SK-N-SH treated with all-trans-retinoic acid at 6 μM for 48 hours (cell line): ENCODE results near the gene GPATCH2L.

Experiments
- ARNTL ChIP-seq: fragments of 450-650 bp; formaldehyde crosslinking; IDR thresholded peaks from 2 replicates; pipeline ENCODE4 v1.5.0; 2020; ENCODE audit warnings: low read depth, mild to moderate bottlenecking, moderate library complexity, borderline replicate concordance
- GLIS3 ChIP-seq: fragments of 250-450 bp; sonication (Bioruptor Pico); IDR thresholded peaks from 2 replicates; pipeline ENCODE4 v1.5.0; 2020; ENCODE audit warnings: mild to moderate bottlenecking, moderate library complexity
- ISL1 ChIP-seq: fragments of 250-450 bp; sonication (Bioruptor Pico); IDR thresholded peaks from 2 replicates; pipeline ENCODE4 v2.1.2; 2022; ENCODE audit warnings: mild to moderate bottlenecking, moderate library complexity
- POU6F1 ChIP-seq: fragments of 250-450 bp; sonication (Bioruptor Pico); IDR thresholded peaks from 2 replicates; pipeline ENCODE4 v1.8.0; 2021; ENCODE audit warnings: low read depth, mild to moderate bottlenecking, moderate library complexity, borderline replicate concordance
- PPARA ChIP-seq: fragments of 250-450 bp; sonication (Bioruptor Pico); IDR thresholded peaks from 2 replicates; pipeline ENCODE4 v1.5.0; 2020; ENCODE audit warnings: mild to moderate bottlenecking, borderline replicate concordance
- RARB ChIP-seq: fragments of 250-450 bp; sonication (Bioruptor Pico); IDR thresholded peaks from 2 replicates; pipeline ENCODE4 v1.8.0; 2021; ENCODE audit warnings: mild to moderate bottlenecking, moderate library complexity
- ZFP30 ChIP-seq: fragments of 450-650 bp; formaldehyde crosslinking; IDR thresholded peaks from 2 replicates; pipeline ENCODE4 v1.5.0; 2022; ENCODE audit warnings: mild to moderate bottlenecking, moderate library complexity
- ZNF565 ChIP-seq: fragments of 450-650 bp; formaldehyde crosslinking; conservative IDR thresholded peaks from 2 replicates; pipeline ENCODE4 v1.5.0; 2020; ENCODE audit warnings: low read depth, mild to moderate bottlenecking, moderate library complexity
- ZNF70 ChIP-seq: fragments of 450-650 bp; formaldehyde crosslinking; IDR thresholded peaks from 2 replicates; pipeline ENCODE4 v1.5.0; 2020; ENCODE audit warnings: mild to moderate bottlenecking, moderate library complexity
- ZNF8 ChIP-seq: fragments of 450-650 bp; formaldehyde crosslinking; IDR thresholded peaks from 2 replicates; pipeline ENCODE4 v1.5.0; 2020; ENCODE audit warnings: mild to moderate bottlenecking, moderate library complexity
- TF ChIP-seq, protein P1 (sequence below): fragments of 250-450 bp; sonication (Bioruptor Pico); IDR thresholded peaks from 2 replicates; pipeline ENCODE4 v1.5.1; 2021; ENCODE audit warnings: mild to moderate bottlenecking, moderate library complexity
- TF ChIP-seq, protein P2 (sequence below): fragments of 250-450 bp; sonication (Bioruptor Pico); IDR thresholded peaks from 2 replicates; pipeline ENCODE4 v1.8.0; 2020; ENCODE audit warnings: mild to moderate bottlenecking, moderate library complexity, borderline replicate concordance
- TF ChIP-seq, protein P3 (sequence below): fragments of 250-450 bp; sonication (Bioruptor Pico); IDR thresholded peaks from 2 replicates; pipeline ENCODE4 v1.5.1; 2020; ENCODE audit warnings: low read depth, mild to moderate bottlenecking, moderate library complexity

DNA sequence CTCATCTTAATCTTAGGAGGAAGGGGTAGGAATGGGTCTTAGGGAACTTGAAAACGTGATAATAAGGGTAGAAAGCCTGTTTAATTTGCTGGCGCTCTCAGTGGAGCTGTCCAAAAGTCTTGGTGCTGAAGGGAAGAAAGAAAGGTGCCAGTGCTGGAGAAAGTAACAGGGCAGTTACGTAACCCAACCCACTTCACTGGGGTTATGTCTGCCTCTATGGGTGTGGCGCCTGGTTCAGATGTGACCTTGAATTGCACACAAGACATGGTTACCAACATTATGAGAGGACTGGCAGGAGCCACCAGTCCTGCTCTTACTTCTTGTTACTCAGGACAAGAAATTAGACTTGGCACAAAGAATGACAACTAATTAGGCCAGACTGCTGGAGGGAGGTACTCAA, 18.6 kb upstream of the GPATCH2L start:
- TF ChIP-seq, protein P1, sequence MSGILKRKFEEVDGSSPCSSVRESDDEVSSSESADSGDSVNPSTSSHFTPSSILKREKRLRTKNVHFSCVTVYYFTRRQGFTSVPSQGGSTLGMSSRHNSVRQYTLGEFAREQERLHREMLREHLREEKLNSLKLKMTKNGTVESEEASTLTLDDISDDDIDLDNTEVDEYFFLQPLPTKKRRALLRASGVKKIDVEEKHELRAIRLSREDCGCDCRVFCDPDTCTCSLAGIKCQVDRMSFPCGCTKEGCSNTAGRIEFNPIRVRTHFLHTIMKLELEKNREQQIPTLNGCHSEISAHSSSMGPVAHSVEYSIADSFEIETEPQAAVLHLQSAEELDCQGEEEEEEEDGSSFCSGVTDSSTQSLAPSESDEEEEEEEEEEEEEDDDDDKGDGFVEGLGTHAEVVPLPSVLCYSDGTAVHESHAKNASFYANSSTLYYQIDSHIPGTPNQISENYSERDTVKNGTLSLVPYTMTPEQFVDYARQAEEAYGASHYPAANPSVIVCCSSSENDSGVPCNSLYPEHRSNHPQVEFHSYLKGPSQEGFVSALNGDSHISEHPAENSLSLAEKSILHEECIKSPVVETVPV (CRISPR knock-in tag) = no peak
- TF ChIP-seq, protein P2, sequence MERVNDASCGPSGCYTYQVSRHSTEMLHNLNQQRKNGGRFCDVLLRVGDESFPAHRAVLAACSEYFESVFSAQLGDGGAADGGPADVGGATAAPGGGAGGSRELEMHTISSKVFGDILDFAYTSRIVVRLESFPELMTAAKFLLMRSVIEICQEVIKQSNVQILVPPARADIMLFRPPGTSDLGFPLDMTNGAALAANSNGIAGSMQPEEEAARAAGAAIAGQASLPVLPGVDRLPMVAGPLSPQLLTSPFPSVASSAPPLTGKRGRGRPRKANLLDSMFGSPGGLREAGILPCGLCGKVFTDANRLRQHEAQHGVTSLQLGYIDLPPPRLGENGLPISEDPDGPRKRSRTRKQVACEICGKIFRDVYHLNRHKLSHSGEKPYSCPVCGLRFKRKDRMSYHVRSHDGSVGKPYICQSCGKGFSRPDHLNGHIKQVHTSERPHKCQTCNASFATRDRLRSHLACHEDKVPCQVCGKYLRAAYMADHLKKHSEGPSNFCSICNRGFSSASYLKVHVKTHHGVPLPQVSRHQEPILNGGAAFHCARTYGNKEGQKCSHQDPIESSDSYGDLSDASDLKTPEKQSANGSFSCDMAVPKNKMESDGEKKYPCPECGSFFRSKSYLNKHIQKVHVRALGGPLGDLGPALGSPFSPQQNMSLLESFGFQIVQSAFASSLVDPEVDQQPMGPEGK (CRISPR knock-in tag) = no peak
- TF ChIP-seq POU6F1 (CRISPR knock-in tag) (no peak), ZFP30 (CRISPR knock-in tag) (no peak), RARB (CRISPR knock-in tag) (no peak), ISL1 (CRISPR knock-in tag) (no peak), PPARA (CRISPR knock-in tag) (no peak), ZNF70 (no peak), ARNTL (CRISPR knock-in tag) (no peak), GLIS3 (CRISPR knock-in tag) (no peak), ZNF565 (CRISPR knock-in tag) (no peak), ZNF8 (CRISPR knock-in tag) (no peak)
- TF ChIP-seq, protein P3, sequence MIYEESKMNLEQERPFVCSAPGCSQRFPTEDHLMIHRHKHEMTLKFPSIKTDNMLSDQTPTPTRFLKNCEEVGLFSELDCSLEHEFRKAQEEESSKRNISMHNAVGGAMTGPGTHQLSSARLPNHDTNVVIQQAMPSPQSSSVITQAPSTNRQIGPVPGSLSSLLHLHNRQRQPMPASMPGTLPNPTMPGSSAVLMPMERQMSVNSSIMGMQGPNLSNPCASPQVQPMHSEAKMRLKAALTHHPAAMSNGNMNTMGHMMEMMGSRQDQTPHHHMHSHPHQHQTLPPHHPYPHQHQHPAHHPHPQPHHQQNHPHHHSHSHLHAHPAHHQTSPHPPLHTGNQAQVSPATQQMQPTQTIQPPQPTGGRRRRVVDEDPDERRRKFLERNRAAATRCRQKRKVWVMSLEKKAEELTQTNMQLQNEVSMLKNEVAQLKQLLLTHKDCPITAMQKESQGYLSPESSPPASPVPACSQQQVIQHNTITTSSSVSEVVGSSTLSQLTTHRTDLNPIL = no peak
